NOMO-1 treated with dmso at 0.1 percent for 144 hours (cell line): ENCODE data around the gene HOXB8.
A peak's percentile ranks its signal among the peaks of the same experiment; 100 is the strongest.

Source experiments
- DNase-seq: peaks from one replicate; lab custom pipeline; 2025; ENCODE audit not compliant: unreplicated experiment; lab: John Stamatoyannopoulos, UW

HOXB8 gene

GRCh38 chr17:48624544-48625494, 9.7 kb upstream of the HOXB8 start:
- DNase-seq = no peak

GRCh38 chr17:48624118-48624517, 9.0 kb upstream of the HOXB8 start:
- no peak for DNase-seq

- DNase-seq = no peak
Measured at GRCh38 chr17:48623583-48623982, 8.5 kb upstream of the HOXB8 start.

GRCh38 chr17:48622857-48623256, 7.8 kb upstream of the HOXB8 start:
- DNase-seq = no peak

DNA sequence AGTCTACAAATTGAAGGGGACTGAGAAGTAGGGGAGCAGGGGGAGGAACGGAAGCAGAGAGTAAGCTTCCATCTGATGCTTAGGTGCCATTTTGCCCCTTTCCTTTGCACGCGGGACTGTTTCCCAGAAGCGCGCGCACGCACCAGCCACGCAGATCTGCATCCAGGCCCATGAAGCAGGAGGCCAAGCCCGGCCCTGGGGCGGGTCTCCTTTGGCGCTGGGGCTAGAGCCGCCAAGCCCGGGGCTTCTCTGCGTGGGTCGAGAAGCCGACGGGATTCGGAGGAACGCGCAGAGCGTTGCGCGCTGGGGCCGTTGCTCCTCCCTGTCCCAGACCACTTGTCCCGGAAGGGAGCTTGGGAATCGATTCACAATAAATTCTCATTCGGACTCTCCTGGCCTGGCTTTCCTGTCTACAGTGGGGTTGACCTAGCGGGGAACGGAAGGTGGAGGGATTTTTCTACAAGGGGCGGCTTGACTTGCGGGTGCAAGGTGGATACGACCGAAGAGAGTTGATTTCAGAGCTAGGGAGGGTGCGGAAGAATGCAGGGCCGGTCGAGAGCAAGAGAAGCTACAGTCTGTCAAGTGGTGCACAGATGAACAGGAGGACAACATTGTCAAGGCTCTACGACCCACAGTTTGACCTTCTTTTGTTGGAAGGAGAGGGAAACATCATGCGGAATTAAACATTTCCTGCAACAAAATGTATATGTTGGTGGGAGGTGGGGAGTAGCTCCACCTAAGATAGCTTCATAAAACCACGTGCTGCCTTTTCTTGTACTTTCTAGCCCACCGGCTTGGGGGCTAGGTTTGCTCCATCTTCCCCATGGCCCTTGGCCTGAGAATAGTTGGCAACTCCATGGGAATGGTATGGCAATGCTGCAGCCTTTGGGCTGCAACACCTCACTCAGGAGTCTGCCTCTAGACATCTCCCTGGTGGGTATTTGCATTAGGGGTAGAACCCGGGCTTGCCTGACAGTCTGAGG, 6.6 kb upstream of the HOXB8 start:
- no peak for DNase-seq

GRCh38 chr17:48620461-48621139, 5.5 kb upstream of the HOXB8 start:
- DNase-seq = no peak

- DNase-seq = no peak
Measured at GRCh38 chr17:48619826-48620449, 4.8 kb upstream of the HOXB8 start.

DNA sequence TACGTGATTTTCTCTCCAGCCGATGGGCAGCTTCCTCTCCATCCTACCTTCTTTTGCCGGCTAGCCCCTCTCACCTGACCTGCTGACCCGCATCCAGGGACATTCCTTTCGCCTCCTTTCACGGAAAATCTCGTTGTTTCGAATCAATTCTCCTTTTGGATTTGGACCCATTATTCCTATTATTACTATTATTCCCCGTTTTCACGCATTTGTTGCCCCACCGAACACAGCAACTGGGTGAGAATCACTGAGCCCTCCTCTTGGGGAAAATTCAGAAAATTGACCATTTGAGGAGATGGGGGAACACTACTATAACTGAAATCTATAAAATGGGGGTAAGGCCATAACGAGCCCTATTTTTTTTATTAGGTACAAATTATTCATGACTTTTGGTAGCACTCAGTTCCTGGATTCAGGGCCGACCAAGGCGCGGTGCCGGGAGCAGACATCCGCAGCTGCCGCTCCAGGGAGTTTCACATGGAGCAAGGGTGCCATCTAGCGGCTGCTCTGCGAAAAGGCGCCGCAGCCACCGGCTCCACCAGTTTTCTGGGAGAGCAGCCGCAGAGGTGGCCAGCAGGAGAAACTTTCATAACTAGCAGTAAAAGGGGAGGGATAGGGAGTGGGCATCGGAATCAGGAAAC, 3.3 kb upstream of the HOXB8 start:
- DNase-seq = peak; percentile 67

DNA sequence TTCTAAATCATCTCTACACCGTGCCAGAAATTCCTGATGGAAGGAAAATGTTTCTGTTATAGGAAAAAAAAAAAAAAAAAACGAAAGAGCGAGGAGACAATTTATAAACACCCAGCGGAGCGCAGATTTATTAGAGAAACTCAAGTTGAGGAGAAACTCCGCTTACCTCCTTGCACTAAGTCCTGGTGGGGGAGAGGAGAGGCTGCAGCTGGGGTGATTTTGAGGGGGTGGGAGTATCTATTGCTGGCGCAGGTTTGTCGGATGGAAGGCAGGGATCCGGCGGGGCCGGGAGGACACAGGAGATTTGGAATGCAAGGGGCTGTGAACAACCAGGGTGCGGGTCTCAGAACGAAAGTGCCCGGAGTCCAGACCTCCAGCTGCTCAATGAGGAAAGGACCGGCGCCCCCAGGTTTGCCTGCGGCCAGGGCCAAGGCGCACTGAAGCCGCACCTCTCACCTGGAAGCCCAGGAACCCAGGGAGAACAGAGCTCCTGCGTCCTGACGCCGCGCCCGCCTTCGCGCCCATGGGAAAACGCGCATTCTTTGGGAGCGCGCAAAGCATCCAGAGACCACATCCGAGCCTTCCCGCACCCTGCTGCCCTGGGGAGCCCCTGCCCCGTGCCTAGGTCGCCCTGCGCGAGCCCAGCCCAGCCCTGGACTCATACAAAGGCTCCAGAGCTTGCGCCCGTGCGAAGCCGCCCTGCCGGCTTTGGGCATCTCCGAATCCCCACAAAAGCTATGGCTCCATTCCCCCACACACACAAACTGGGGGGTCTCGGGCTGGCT, 2.6 kb upstream of the HOXB8 start:
- no peak for DNase-seq

DNA sequence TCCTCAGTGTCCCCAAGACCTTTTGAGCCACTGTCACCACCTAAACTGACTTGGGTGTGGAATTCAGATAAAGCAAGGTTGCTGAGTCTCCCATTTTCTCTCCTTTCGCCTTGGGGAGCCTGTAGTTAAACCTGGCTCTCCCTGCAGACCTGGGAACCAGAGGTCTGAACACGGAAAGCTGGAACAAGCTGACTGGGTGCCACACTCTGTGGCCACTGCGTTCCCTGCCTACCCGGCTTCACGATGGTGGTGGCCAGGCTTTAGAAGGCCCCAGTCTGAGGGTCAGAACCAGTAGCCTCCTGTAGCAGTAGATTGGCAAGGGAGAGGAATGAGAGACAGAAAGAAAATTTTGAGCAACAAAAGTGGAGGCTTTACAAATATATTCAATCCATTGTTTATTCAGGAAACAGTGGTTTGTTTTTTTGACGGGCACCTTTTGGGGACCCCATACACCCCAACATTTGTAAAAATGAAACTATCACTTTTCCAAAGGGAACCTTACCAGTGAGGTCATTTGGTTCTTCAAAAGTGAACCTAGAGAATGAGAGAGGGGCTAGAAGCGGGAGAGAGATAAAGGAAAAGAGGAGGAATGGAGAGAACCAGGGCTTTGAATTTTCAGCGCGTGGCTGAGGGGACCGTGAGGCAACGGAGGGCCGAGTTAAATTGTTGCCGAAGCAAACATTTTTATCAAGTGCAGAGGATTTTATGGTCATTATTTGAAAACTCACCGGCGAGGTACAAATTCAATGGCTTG, 1.8 kb upstream of the HOXB8 start:
- DNase-seq = no peak

DNA sequence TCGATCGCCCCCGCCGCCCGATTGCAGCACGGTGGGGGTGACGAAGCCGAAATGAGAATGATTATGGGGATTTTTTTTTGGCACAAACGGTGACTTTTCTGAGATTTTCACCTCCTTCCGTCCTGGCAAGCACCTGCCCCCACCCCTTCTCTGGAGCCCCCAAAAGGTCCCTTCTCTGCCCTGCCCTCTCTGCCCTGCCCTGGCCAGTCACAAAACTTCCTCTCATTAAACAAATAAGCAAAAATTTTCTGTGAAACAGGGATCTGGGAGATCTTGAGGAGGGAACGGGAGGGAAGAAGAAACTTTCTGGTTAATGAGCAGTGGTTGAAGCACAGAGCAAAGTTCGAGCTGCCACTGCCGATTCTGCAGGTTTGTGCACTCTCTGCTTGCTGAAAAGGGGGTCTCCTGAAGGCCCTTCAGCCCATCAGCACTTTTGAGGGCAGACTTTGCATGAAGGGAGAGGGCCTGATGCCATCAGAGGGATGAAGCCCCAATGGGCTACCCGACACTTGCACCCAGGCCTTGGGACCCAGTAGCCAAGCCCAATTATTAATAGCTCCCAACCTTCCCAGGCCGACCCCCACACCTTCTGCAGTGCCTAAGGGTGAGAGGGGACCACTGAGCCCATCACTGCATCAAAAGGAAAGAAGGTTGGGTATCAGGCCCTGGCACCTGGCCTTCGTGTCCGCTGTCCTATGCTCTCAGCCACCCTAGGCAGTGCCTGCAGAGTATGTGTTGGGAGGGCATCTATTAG, 1.0 kb upstream of the HOXB8 start:
- DNase-seq = no peak

DNA sequence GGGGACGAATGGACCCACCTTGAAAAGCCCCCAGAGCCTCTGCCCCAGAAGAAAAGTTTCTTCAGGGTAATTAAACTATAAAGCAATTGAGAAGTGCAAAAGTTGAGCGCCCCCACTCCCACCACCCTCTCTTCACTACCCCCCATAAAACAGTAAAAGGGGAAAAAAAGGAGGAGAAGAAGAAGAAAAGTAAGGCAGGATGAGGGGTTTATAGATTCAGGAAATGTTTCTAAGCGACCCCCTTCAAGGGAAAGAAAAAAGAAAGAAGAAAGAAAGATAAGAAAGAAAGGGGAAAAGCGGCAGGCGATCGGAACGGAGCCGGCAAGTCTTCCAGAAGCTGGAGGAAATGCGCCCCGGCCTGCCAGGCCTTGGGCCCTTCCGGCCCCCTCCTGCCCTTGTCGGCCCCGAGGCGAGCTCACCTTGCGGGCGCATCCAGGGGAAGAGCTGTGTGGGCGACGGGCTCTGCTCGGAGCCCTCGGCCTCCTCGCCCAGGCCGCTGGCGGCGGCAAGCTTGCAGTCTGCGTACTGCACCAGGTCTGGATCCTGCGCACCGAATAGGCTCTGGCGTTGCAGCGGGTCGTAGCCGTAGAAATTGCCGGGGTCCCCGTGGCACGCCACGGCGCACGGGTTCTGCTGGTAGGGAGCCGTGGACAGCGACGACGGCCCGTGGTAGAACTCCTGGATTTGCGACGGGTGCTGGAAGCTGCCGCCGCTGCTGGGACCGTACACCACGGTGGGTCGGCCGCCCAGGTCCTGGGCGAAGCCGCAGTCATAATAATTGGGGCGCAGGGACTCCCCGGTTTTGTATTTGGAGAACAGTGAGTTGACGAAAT, 1.0 kb downstream of the HOXB8 start:
- DNase-seq = no peak

DNA sequence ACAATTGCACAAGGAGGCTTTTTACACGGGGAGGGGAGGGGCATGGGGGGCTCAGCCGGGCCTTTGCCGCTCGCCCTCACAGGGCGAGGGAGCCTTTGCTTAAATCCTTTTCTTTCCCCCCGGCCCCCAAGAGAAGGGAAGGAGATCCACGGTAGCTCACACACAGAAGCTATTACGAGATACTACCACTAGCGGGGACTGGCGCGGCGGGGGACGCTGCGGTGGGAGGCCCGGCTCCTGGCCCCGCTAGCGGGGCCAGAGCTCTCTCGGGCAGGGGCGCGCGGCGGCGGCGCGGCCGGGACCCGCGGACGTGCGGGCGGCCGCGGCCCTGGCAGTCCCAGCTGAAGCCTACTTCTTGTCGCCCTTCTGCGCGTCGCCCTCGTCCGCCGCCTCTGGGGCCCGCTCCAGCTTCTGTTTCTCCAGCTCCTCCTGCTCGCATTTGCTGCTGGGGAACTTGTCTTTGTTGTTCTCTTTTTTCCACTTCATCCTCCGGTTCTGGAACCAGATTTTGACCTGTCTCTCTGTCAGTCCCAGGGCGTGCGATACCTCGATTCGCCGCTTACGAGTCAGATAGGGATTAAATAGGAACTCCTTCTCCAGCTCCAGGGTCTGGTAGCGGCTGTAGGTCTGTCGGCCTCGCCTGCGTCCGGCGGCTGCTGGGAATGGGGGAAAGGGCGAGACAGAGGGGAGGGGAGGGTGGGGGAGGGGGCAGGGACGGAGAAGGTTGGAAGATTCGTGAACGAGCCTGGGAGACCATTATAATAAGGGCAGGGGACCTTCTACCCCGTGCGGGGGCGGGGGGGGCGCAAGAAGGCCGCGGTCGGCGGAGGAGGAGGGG, 2.0 kb downstream of the HOXB8 start:
- DNase-seq = no peak

DNA sequence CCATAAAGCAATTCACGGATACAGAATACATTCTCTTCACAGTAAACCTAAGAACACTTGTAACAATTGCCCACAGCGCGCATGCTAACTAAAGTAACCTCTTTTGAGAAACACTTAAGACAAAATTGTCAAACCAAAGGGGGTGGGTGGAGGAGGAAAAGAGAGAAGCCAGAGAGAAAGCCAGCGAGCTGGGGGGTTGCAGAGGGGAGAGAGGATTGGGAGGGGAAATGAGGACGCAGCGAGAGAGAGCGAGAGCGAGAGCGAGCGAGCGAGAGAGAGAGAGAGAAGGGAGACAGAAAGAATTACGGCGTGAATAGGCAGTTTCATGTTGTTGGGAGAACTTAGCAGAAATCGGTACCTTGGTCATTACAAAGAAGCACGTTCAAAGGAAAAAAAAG, 2.6 kb downstream of the HOXB8 start:
- DNase-seq = no peak

GRCh38 chr17:48611681-48612455, 3.2 kb downstream of the HOXB8 start:
- no peak for DNase-seq
